ENCODE results near the gene GTF2A2.
"Not testable (repeated sequence)": the region's sequence is repeated elsewhere in the genome, so short reads cannot be mapped to it uniquely, and the experiment has no call there.

GTF2A2 gene

DNA sequence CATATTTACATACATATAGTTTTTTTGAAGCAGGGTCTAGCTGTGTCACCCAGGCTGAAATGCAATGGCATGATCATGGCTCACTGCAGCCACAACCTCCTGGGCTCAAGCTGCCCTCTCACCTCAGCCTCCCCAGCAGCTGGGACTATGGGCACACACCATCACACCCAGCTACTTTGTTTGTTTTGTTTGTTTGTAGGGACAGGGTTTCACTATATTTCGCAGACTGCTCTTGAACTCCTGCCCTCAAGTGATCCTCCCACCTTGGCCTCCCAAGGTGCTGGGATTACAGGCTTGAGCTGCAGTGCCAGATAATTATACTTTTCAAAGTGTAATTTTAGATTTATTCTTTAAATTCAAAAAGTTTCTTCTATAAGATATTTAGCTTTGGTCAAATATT is 10.2 kb downstream of the GTF2A2 start:
- H3K4me3 ChIP-seq (replicated peaks; ENCODE audit: low read depth, low read length) = no peak overlapping the region
- TF ChIP-seq, protein P1, sequence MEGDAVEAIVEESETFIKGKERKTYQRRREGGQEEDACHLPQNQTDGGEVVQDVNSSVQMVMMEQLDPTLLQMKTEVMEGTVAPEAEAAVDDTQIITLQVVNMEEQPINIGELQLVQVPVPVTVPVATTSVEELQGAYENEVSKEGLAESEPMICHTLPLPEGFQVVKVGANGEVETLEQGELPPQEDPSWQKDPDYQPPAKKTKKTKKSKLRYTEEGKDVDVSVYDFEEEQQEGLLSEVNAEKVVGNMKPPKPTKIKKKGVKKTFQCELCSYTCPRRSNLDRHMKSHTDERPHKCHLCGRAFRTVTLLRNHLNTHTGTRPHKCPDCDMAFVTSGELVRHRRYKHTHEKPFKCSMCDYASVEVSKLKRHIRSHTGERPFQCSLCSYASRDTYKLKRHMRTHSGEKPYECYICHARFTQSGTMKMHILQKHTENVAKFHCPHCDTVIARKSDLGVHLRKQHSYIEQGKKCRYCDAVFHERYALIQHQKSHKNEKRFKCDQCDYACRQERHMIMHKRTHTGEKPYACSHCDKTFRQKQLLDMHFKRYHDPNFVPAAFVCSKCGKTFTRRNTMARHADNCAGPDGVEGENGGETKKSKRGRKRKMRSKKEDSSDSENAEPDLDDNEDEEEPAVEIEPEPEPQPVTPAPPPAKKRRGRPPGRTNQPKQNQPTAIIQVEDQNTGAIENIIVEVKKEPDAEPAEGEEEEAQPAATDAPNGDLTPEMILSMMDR (IDR thresholded peaks at IDR 0.05; ENCODE audit: low read depth, low read length, missing control alignments) = no peak
- no peak for DNase-seq (ENCODE audit: extremely low read depth, low read depth)

DNA sequence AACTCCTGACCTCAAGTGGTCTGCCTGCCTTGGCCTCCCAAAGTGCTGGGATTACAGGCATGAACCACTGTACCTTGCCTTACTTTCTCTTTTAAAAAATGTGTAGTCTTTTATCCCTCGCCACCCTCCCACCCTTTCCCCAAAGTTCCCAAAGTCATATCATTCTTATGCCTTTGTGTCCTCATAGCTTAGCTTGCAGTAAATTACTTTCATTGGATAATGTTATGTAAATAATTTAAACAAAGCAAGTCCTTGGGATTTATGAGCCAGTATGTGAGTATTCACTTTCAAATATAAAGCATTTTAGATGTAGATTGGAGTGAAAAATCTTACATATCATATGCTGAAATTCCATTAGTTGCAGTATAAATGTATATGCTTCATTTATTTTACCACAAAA is 11.0 kb downstream of the GTF2A2 start:
- DNase-seq (ENCODE audit: extremely low read depth, low read depth) = no peak
- H3K4me3 ChIP-seq (replicated peaks; ENCODE audit: low read depth, low read length) = no peak overlapping the region
- TF ChIP-seq, protein P1 (IDR thresholded peaks at IDR 0.05; ENCODE audit: low read depth, low read length, missing control alignments) = no peak

DNA sequence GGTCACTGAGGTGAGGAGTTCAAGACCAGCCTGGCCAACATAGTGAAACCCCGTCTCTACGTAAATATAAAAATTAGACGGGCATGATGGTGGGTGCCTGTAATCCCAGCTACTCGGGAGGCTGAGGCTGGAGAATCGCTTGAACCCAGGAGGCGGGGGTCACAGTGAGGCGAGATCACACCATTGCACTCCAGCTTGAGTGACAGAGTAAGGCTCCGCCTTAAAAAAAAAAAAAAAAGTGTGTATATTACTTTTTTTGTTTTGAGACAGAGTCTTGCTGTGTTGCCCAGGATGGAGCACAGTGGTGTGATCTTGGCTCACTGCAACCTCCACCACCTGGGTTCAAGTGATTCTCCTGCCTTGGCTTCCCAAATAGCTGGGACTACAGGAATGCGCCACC is 11.5 kb downstream of the GTF2A2 start:
- not testable (repeated sequence) for H3K4me3 ChIP-seq (replicated peaks; ENCODE audit: low read depth, low read length); DNase-seq (ENCODE audit: extremely low read depth, low read depth)

DNA sequence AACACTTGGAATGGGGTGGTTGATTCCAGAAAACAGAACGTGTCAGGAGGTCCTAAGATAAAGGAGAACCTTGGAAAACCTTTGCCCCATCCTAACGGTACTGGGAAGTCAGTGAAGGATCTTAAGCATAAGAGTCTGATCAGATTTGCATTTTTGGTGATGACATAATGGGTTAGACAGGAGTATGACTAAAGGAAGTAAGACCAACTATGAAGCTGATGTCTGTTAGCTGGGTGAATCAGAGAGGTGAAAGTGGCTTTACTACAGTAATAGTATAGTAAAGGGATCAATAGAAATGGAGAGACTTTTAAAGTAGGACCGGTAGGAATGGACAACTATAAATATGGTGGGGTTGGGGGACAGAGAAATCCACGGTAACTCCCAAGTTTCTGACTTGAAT is 12.6 kb downstream of the GTF2A2 start:
- TF ChIP-seq, protein P1 (IDR thresholded peaks at IDR 0.05; ENCODE audit: low read depth, low read length, missing control alignments) = no peak
- no peak for DNase-seq (ENCODE audit: extremely low read depth, low read depth)
- H3K4me3 ChIP-seq (replicated peaks; ENCODE audit: low read depth, low read length) = no peak overlapping the region

DNA sequence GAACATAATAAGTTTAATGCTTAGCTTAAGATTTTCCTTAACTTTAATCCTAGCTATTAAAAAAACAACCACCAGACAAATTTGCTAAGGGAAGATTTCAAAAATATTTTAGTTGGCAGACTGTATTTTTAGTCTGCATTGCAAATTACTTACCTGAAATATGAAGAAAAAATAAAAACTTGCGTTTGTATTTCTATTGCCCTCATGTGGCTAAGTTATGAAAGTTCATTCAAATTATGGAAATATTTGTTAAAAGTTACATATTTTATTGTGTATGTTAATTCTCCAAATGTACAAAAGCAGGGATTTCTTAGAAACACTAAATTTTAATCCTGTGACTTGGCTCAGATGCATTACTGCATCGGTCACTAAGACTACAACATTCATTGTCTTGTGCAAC is 15.0 kb downstream of the GTF2A2 start:
- H3K4me3 ChIP-seq (replicated peaks; ENCODE audit: low read depth, low read length) = no peak overlapping the region
- no peak for DNase-seq (ENCODE audit: extremely low read depth, low read depth)
- TF ChIP-seq, protein P1 (IDR thresholded peaks at IDR 0.05; ENCODE audit: low read depth, low read length, missing control alignments) = no peak

DNA sequence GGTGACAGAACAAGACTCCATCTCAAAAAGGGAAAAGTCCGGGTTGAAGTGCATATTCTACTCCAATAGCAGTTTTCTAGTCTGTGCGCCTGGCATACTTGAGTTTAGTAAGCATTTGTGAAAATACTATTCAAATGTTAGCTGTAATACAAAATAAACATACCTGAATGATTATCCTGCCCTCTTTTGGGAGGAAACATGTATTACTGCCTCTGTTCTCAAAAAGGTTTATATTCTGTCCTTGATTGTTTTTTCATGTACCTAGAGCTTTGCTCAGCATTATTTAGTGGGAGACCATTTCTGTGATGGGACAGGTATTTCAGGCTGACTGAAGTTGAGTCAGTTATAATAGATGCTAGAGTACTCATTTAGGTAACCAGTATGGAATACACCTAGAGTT is 19.8 kb downstream of the GTF2A2 start:
- DNase-seq (ENCODE audit: extremely low read depth, low read depth); H3K4me3 ChIP-seq (replicated peaks; ENCODE audit: low read depth, low read length): not testable (repeated sequence)

DNA sequence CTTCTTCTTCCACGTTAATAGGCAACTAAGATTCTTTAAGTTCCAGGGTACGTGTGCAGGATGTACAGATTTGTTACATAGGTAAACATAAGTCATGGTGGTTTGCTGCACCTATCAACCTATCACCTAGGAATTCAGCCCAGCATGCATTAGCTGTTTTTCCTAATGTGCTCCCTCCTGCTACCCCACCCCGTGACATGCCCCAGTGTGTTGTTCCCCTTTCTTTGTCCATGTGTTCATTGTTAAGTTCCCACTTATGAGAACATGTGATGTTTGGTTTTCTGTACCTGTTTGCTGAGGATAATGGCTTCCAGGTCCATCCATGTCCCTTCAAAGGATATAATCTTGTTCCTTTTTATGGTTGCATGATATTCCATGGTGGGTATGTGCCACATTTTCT is 21.1 kb downstream of the GTF2A2 start:
- H3K4me3 ChIP-seq (replicated peaks; ENCODE audit: low read depth, low read length) = no peak overlapping the region
- TF ChIP-seq, protein P1 (IDR thresholded peaks at IDR 0.05; ENCODE audit: low read depth, low read length, missing control alignments) = no peak

DNA sequence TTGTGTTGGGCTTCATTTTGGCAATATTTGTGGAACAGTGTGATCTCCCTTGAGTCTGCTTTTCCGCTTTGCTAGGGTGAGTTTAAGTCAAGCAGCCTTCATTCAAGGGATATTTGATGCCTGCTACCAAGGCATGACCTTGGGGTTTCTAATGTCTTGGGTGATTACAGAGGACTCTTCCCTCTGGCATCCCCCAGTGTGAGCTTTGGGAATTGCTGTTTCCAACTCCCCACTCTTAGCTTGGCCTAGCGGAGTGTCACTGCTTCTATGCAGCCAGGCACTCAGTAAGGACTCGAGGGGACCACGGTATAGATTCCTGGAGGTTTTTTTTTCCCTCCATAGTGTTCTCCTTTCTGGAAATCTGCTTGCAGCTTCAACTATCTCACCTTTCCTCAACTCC is 24.6 kb downstream of the GTF2A2 start:
- no peak for DNase-seq (ENCODE audit: extremely low read depth, low read depth)
- TF ChIP-seq, protein P1 (IDR thresholded peaks at IDR 0.05; ENCODE audit: low read depth, low read length, missing control alignments) = peak; percentile 51
- no peak overlapping the region for H3K4me3 ChIP-seq (replicated peaks; ENCODE audit: low read depth, low read length)

More for the DNA sequence above, 21.1 kb downstream of the GTF2A2 start:
- DNase-seq (ENCODE audit: extremely low read depth, low read depth) = no peak

All from HFF-Myc (cell line).